Neural progenitor cell (in vitro differentiated cells): ENCODE data around the gene LRRC26.

Experiments
- EZH2 ChIP-seq: fragments of 200-600 bp; sonication (generic); IDR thresholded peaks from 2 replicates; pipeline ENCODE4 v1.6.1; 2017; ENCODE audit warnings: antibody characterized with exemption, mild to moderate bottlenecking, moderate library complexity
- EZH2phosphoT487 ChIP-seq: fragments of 200-600 bp; sonication (generic); IDR thresholded peaks from 2 replicates; pipeline ENCODE4 v1.6.1; 2017; ENCODE audit warnings: antibody characterized with exemption
- TF ChIP-seq, protein P1 (sequence below): fragments of 200-600 bp; sonication (generic); IDR thresholded peaks from 2 replicates; pipeline ENCODE4 v1.5.1; 2017; ENCODE audit warnings: antibody characterized with exemption, mild to moderate bottlenecking

DNA sequence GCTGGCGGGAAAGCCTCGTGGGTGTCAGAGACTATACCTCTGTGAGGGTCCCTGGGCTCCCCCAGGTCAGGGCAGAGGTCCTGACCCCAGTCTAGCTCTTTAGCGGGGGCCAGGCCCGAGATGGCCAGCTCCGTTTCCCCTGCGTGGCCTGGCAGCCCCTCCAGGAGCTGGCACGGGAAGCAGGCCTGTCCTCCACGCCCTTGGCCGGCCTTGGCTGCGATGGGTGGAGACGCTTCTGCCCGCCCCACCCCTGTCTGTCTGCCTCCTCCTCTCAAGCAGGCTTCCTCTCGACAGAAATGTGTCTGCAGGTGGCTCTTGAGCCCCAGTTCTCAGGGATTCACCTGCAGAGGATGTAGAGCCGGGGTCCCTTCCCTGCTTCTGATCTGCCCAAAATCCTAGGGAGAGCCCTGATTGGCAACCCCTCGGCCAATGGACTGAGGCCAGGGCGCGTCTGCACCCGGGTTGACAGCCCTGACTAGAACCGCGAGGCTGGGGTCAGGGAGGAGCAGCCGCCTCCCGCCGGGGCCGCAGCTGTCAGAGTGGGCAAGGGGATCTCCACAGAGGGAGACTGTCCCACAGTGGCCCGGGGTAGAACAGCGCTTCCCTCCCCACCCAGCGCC, 33.5 kb downstream of the LRRC26 start:
- TF ChIP-seq, protein P1, sequence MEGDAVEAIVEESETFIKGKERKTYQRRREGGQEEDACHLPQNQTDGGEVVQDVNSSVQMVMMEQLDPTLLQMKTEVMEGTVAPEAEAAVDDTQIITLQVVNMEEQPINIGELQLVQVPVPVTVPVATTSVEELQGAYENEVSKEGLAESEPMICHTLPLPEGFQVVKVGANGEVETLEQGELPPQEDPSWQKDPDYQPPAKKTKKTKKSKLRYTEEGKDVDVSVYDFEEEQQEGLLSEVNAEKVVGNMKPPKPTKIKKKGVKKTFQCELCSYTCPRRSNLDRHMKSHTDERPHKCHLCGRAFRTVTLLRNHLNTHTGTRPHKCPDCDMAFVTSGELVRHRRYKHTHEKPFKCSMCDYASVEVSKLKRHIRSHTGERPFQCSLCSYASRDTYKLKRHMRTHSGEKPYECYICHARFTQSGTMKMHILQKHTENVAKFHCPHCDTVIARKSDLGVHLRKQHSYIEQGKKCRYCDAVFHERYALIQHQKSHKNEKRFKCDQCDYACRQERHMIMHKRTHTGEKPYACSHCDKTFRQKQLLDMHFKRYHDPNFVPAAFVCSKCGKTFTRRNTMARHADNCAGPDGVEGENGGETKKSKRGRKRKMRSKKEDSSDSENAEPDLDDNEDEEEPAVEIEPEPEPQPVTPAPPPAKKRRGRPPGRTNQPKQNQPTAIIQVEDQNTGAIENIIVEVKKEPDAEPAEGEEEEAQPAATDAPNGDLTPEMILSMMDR = no peak
- no peak for TF ChIP-seq EZH2
- no peak for TF ChIP-seq EZH2phosphoT487
